PC-3 (cell line): ENCODE data around the gene MTA1.

ENCODE experiments used
- EZH2 ChIP-seq: fragments of 300-600 bp; sonication (generic); IDR thresholded peaks from one replicate; pipeline ENCODE4 v1.6.1; 2017; ENCODE audit warnings: antibody characterized with exemption, mild to moderate bottlenecking, low read length; ENCODE audit not compliant: unreplicated experiment
- TF ChIP-seq, protein P1 (sequence below): fragments of 300-600 bp; sonication (generic); conservative IDR thresholded peaks from 2 replicates; pipeline ENCODE4 v1.5.1; 2017; ENCODE audit warnings: antibody characterized with exemption, low read depth, mild to moderate bottlenecking, low read length

DNA sequence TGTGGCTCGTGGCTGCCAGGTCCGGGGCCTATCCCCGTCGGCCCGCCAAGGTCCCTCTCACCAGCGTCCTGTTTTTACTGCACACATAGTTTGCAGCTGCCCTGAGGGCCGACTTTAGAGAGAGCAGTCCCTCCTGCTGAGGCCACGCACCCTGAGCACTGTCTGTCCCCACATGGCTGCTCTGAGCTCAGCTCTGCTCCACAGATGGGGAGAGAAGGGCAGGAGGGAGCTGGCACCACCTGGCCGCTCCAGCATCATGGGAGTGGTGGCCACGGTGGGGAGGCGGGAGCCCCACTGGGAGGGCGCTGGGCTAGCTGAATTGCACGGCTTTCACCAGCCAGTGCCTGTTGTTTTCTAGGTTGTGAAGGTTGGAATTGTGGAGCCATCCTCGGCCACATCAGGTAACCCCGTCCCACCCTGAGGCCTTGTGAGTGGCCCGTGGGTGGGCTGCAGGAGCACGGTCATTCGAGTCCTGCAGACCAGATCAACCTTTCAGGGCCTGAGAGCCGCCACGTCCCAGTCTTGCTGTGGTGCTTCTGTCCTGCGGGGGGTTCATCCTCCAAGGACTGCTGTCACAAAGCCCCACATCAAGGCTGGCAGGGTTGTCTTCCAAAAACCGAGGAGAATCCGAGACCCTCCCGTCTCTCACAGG lies 28.7 kb upstream of the MTA1 start:
- TF ChIP-seq, protein P1, sequence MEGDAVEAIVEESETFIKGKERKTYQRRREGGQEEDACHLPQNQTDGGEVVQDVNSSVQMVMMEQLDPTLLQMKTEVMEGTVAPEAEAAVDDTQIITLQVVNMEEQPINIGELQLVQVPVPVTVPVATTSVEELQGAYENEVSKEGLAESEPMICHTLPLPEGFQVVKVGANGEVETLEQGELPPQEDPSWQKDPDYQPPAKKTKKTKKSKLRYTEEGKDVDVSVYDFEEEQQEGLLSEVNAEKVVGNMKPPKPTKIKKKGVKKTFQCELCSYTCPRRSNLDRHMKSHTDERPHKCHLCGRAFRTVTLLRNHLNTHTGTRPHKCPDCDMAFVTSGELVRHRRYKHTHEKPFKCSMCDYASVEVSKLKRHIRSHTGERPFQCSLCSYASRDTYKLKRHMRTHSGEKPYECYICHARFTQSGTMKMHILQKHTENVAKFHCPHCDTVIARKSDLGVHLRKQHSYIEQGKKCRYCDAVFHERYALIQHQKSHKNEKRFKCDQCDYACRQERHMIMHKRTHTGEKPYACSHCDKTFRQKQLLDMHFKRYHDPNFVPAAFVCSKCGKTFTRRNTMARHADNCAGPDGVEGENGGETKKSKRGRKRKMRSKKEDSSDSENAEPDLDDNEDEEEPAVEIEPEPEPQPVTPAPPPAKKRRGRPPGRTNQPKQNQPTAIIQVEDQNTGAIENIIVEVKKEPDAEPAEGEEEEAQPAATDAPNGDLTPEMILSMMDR: no peak
- TF ChIP-seq EZH2: no peak
